HUES6 (cell line): ENCODE data around the gene DDAH1.
A peak's percentile ranks its signal among the peaks of the same experiment; 100 is the strongest.
"Not testable (repeated sequence)": the region's sequence is repeated elsewhere in the genome, so short reads cannot be mapped to it uniquely, and the experiment has no call there.

Experiments used
- H3K27ac ChIP-seq: 2 replicates; pipeline ENCODE4 v1.7.0; 2013; ENCODE audit warnings: low read depth, mild to moderate bottlenecking, low read length, inconsistent platforms
- H3K27me3 ChIP-seq: 2 replicates; pipeline ENCODE4 v1.6.1; 2013; ENCODE audit warnings: low read length; ENCODE audit not compliant: control insufficient read depth, insufficient read depth
- H3K36me3 ChIP-seq: 2 replicates; pipeline ENCODE4 v1.6.1; 2013; ENCODE audit warnings: low read length; ENCODE audit not compliant: control insufficient read depth, insufficient read depth
- H3K4me1 ChIP-seq: 2 replicates; pipeline ENCODE4 v1.6.1; 2013; ENCODE audit warnings: low read length; ENCODE audit not compliant: control insufficient read depth, insufficient read depth
- H3K4me3 ChIP-seq: 2 replicates; pipeline ENCODE4 v1.5.1; 2013; ENCODE audit warnings: low read depth, low read length
- H3K9ac ChIP-seq: one replicate; pipeline ENCODE4 v1.6.1; 2013; ENCODE audit warnings: mild to moderate bottlenecking, low read length
- H3K9me3 ChIP-seq: 2 replicates; pipeline ENCODE4 v1.6.1; 2013; ENCODE audit warnings: low read depth, low read length; ENCODE audit not compliant: control insufficient read depth, insufficient read depth

DDAH1 gene

DNA sequence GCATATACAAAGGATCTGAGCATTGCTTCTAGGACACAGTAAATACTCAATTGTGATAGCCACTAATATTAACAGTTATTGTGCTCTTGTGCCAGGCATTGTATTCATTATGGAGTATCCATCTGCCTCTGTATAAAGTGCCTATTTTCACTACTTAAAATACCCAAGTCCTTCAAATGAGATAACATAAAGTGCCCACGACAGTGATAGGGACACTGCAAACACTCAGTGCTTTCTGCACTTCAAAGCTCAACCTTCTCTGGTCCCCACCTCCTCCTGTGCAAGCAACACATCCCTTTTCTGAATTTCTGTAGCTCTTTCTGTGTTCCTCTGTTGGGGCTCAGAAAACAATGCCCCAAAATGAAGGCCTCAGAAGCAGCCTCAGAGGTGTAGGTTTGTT is 6.6 kb upstream of the DDAH1 start:
- no peak overlapping the region for H3K4me3 ChIP-seq
- no peak overlapping the region for H3K27ac ChIP-seq
- H3K36me3 ChIP-seq = no peaks in the 10 kb centered on the region
- H3K9me3 ChIP-seq = no peaks in the 10 kb centered on the region
- H3K4me1 ChIP-seq = no peaks in the 10 kb centered on the region
- H3K27me3 ChIP-seq = no peaks in the 10 kb centered on the region
- no peak overlapping the region for H3K9ac ChIP-seq

GRCh38 chr1:85470130-85470529 is 5.2 kb upstream of the DDAH1 start:
- H3K9me3 ChIP-seq, H3K4me3 ChIP-seq, H3K9ac ChIP-seq, H3K4me1 ChIP-seq, H3K27ac ChIP-seq, H3K36me3 ChIP-seq: not testable (repeated sequence)
- peaks cover 10% of the 10 kb centered on the region for H3K27me3 ChIP-seq

- Histone ChIP-seq H3K36me3 (no peaks in the 10 kb centered on the region), H3K27ac (no peak overlapping the region)
These were observed 3.1 kb upstream of the DDAH1 start for GRCh38 chr1:85467929-85468540.

GRCh38 chr1:85467036-85467435 is 2.1 kb upstream of the DDAH1 start:
- Histone ChIP-seq H3K4me1 (peaks cover 11% of the 10 kb centered on the region; the same call in 1 of the 2 replicates), H3K27ac (no peak overlapping the region), H3K9me3 (no peaks in the 10 kb centered on the region), H3K4me3 (no peak overlapping the region), H3K27me3 (peaks cover 31% of the 10 kb centered on the region), H3K9ac (no peak overlapping the region), H3K36me3 (no peaks in the 10 kb centered on the region)

More at GRCh38 chr1:85467929-85468540, 3.1 kb upstream of the DDAH1 start:
- peaks cover 30% of the 10 kb centered on the region for H3K27me3 ChIP-seq
- no peaks in the 10 kb centered on the region for H3K9me3 ChIP-seq
- H3K9ac ChIP-seq = no peak overlapping the region
- no peak overlapping the region for H3K4me3 ChIP-seq
- H3K4me1 ChIP-seq = peaks cover 7% of the 10 kb centered on the region; the same call in 1 of the 2 replicates

DNA sequence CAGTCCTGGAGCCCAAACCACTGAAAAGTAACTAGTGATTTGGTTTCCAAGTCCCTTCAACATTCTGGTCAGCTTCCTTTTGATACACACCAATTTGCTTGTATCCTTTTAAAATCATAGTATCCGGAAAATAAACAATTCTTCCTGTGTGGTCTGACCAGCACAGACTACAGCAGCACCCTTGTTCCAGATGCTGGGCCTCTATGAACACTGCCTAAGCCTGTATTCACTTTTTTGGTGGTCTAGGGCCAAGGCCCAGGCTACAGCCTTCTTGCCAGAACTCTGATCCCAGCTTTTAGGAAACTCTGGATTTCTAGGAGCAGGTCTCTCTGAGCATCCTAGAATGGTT is 801 bp upstream of the DDAH1 start:
- Histone ChIP-seq H3K4me3 (peak overlapping the region; percentile 86), H3K4me1 (peaks cover 11% of the 10 kb centered on the region; the same call in 1 of the 2 replicates)

DNA sequence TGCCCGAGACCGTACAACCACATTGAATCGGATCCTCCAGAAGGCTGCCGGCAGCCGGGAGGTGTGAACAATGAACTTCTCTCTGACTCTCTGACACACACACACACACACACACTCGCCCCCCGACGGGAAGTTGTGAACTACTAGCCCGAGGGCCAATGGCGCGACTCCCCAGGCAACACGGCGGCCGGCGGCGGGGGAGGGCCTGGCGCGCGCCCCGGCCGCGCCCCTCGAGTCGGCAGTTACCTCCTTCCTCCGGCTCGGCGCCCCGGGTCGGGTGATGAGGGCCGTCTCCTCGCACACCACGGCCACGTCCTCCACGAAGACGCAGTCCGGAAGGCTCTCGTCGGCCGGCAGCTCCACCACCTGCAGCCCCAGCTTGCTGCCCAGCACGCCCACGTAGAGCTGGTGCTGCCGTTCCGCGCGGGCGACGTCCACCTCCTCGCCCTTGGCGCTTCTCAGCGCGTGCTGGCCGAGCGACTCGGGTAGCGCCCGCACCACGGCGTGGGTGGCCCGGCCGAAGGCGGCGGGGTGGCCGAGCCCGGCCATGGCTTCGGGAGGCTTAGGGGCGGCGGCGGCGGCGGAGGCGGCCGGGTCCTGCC is 361 bp downstream of the DDAH1 start:
- Histone ChIP-seq H3K36me3 (no peaks in the 10 kb centered on the region), H3K4me1 (peaks cover 11% of the 10 kb centered on the region; the same call in 1 of the 2 replicates), H3K9me3 (no peaks in the 10 kb centered on the region), H3K27ac (no peak overlapping the region), H3K9ac (peak overlapping the region; percentile 82), H3K27me3 (peaks cover 31% of the 10 kb centered on the region), H3K4me3 (peak overlapping the region; percentile 86)

More for the DNA sequence above, 801 bp upstream of the DDAH1 start:
- Histone ChIP-seq H3K36me3 (no peaks in the 10 kb centered on the region), H3K27me3 (peaks cover 31% of the 10 kb centered on the region), H3K9me3 (no peaks in the 10 kb centered on the region), H3K9ac (no peak overlapping the region), H3K27ac (no peak overlapping the region)

DNA sequence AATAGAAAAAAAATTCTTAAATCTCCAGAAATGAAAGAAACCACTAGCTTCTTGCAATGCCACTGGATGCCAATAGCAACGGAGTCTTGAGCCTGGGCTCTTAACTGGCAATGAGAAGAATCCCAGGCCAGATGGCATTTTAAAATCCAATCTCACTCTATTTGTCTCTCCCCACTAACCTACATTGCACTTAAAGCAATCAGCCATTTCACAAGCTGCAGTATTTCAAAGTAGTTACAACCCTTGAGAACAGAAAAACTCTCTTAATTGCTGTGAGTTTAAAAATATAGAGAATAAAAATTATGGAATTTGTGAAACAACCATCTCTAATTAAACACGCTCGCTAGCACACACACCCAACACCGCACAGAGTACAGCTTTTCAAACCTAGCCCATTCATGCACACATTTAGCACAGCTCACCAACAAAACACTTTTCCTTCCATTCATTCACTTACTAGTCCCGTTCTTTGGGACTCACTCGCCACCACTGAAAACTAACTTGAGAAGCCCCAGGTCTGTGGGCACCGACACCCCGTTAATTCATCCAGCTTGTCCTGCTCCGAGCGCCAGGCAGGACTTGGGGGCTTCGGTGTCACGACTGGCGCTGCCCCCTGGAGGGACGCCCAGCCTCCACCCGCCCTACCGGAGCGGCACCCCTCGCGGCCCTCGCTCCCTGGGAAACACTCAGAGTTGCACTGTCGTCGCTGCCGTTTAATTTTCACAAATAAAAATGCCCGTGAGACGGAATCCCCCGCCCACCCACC is 1.0 kb downstream of the DDAH1 start:
- H3K4me3 ChIP-seq = peak overlapping the region; percentile 86
- H3K27me3 ChIP-seq = peaks cover 31% of the 10 kb centered on the region
- no peaks in the 10 kb centered on the region for H3K36me3 ChIP-seq
- H3K4me1 ChIP-seq = peaks cover 11% of the 10 kb centered on the region; the same call in 1 of the 2 replicates
- H3K9ac ChIP-seq = peak overlapping the region; percentile 82
- H3K27ac ChIP-seq = no peak overlapping the region
- no peaks in the 10 kb centered on the region for H3K9me3 ChIP-seq

DNA sequence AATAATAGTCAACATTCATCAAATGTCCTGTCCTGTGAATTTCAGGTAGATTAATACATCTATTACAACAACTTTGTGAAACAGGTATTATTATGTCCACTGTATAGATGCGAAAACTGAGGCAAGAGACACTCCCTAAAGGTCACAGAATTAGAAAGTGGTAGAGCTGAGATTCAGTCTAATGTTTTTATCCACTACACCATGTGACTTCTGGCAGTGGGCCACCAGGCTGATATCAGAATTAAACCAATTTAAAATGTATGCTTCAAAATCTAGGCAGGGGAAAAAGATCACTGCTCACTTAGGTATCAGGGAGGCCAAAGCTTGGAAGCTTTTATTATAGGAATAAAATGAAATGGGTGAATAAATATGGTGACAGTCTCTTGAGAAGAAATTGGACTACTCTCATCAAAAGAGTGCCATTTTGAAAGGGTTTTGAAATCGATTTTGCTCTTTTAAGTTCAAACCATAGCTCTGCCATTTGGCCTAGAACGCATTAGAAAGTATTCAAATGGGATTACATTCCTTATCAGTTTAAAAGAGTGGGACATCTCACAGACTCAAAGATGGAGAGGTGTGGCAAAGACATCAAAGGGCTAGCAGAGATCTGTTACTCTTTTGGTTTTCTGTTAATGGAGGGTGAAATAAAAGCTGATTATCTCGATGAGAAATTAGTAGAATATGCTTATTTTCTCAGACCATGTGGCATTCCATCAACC is 1.9 kb downstream of the DDAH1 start:
- H3K9ac ChIP-seq = no peak overlapping the region
- H3K9me3 ChIP-seq = no peaks in the 10 kb centered on the region
- peaks cover 31% of the 10 kb centered on the region for H3K27me3 ChIP-seq
- peaks cover 11% of the 10 kb centered on the region; the same call in 1 of the 2 replicates for H3K4me1 ChIP-seq
- no peak overlapping the region for H3K27ac ChIP-seq
- H3K36me3 ChIP-seq = no peaks in the 10 kb centered on the region
- peak overlapping the region; percentile 86 for H3K4me3 ChIP-seq

- Histone ChIP-seq H3K9ac (no peak overlapping the region), H3K4me3 (no peak overlapping the region), H3K4me1 (peaks cover 11% of the 10 kb centered on the region; the same call in 1 of the 2 replicates), H3K27me3 (peaks cover 31% of the 10 kb centered on the region), H3K36me3 (no peaks in the 10 kb centered on the region), H3K27ac (no peak overlapping the region), H3K9me3 (no peaks in the 10 kb centered on the region)
These were observed 3.6 kb downstream of the DDAH1 start for GRCh38 chr1:85461216-85461918.

GRCh38 chr1:85460555-85461088 is 4.3 kb downstream of the DDAH1 start:
- no peak overlapping the region for H3K9ac ChIP-seq
- H3K27ac ChIP-seq = no peak overlapping the region
- H3K27me3 ChIP-seq = peaks cover 25% of the 10 kb centered on the region
- peaks cover 11% of the 10 kb centered on the region; the same call in 1 of the 2 replicates for H3K4me1 ChIP-seq
- no peaks in the 10 kb centered on the region for H3K36me3 ChIP-seq
- no peaks in the 10 kb centered on the region for H3K9me3 ChIP-seq
- no peak overlapping the region for H3K4me3 ChIP-seq
